NCI-H2227 (cell line): ENCODE data around the gene SERINC1.

ENCODE experiments used
- DNase-seq: peaks from one replicate; lab custom pipeline; 2025; ENCODE audit not compliant: unreplicated experiment; lab: John Stamatoyannopoulos, UW

The SERINC1 gene

GRCh38 chr6:122438975-122439374 lies 32.6 kb downstream of the SERINC1 start:
- no peak for DNase-seq

DNA sequence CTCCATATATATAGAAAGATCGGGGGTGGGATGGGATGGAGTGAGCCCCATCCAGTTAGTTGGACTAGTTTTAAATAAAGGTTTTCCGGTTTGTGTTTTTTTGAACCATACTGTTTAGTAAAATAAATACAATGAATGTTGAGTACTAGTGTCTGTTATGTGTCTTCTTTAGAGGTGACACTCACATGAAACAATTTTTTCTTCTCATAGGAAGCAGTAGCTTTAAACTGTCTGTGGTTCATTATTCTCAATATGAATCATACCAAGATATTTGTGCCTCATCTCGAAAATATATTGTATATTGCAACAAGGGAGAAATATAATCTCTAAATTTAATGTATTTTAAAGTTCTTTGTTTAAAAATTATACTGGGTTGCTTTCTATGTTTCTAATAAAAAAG lies 38.8 kb downstream of the SERINC1 start:
- DNase-seq = no peak

DNA sequence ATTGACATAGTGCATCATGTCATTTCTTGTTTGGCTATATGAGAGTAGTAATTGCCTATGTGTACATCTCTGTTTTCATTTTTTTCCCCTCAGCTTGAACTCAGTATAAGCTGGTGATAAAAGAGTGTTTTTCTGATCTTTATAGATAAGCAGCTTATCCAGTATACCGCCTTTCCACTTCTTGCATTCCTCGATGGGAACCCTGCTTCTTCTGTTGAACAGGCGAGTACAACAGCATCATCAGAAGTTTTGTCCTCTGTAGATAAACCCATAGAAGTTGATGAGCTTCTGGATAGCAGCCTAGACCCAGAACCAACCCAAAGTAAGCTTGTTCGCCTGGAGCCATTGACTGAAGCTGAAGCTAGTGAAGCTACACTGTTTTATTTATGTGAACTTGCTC lies 39.8 kb downstream of the SERINC1 start:
- DNase-seq = no peak

- DNase-seq = no peak
Observed at GRCh38 chr6:122429323-122429722, 42.3 kb downstream of the SERINC1 start.

GRCh38 chr6:122428781-122429180 lies 42.8 kb downstream of the SERINC1 start:
- DNase-seq = no peak

GRCh38 chr6:122426597-122426996 lies 45.0 kb downstream of the SERINC1 start:
- no peak for DNase-seq

GRCh38 chr6:122423734-122424133 lies 47.9 kb downstream of the SERINC1 start:
- DNase-seq = no peak

GRCh38 chr6:122422614-122423267 lies 48.9 kb downstream of the SERINC1 start:
- DNase-seq = no peak

- DNase-seq = no peak
Observed at GRCh38 chr6:122422003-122422402, 49.6 kb downstream of the SERINC1 start.

DNA sequence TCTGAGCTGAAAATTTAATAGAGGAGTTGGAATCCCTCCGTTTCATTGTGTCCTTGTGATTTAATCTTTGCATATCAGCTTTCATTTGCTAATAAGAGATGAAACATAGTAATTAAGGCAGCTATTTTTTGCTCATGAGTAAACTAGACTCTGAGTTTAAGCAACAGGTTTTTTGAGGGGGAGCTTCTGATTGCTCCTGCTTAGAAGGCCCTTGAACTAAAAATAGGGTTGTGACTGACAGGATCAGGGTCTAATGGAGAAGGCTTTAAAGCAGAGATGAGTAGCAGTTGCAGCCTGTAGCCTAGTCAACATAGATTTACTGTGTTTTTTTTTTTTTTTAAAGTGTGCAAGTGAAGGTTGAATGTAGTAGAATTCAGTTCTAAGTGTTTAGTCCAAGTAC lies 54.8 kb downstream of the SERINC1 start:
- no peak for DNase-seq

- no peak for DNase-seq
Observed at GRCh38 chr6:122412001-122412400, 59.6 kb downstream of the SERINC1 start.

DNA sequence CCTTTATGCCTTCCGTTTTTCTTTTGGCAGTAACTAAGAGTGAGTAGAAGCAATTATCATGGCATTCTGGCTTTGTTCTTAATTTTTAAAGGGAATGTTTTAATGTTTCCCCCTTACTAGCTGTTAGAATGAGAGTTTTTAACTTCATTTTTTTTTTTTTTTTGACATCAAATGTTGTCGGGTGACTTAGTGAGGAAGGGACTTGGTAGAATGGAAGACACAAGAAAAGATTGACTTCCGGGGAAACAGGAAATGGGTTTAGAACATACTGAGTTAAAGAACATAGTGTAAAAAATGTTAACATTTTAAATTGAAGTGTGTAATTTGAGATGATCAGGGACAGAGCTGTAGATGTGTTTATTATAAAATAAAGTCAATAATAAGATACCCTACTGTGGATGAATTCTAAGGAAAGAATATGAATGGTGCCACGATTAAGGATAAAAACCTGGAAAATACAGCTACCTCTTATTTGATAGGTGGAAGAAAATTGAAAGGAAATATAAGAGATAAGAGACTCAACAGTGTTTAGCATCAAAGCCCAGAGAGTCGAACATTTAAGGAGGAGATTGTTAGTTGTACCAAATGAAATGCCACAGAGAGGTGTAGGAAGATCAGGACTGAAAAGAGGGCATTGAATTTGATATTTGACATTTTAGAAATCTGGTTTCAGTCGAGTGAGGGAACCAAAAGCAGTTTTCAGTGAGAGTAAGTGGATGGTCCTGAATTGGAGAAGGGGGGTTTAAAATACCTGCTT lies 62.7 kb downstream of the SERINC1 start:
- DNase-seq = no peak

DNA sequence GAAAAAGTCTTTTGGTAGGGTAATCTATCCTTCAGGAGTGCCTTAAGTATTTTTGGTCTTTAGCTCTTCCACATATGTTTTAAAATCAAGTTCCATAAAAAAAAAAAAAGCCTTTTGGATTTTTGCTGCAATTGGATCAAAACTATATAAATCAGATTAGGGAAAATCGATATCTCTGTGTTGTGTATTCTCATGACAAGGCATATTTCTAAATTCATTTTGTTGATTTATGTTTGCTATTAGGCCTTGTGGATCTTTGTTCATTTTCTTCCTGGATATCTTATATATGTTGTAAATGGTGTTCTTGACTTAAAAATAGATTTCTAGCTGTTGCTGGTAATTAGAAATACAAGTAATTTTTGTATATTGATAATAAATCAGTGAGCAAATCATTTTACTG lies 63.4 kb downstream of the SERINC1 start:
- DNase-seq = no peak

DNA sequence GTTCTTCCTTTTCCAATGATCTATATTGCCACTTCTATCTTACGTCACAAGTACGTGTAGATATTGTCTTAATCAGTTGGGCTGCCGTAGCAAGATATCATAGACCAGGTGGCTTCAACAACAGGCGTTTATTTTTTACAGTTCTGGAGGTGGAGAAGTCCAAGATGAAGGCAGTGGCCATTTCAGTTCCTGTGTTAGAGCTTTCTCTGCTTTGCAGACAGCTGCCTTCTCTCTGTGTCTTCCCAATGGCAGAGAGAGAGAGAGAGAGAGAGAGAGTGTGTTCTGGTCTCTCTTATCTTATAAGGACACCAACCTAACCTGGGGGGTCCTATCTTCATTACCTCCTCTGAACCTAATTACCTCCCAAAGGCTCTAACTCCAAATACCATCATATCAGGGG lies 63.9 kb downstream of the SERINC1 start:
- DNase-seq = no peak

DNA sequence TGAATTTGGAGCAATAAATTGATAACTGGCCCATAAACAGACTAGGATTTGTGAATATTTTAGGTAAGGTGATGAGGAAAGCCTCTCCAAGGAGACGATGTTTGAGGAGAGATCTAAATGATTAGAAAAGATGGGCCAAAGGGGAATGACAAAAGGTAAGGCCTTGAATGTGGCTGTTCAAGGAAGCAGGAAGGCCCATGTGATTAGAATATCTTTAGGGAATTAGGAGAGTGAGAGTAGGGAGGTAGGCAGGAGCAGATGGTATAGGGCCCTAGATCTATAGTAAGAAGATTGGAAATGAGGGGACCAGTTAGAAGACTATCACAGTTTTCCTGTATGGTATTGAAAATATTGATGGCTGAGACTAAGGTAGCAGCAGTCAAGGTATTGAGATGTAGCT lies 65.4 kb downstream of the SERINC1 start:
- DNase-seq = no peak

- no peak for DNase-seq
Observed at GRCh38 chr6:122405417-122405816, 66.2 kb downstream of the SERINC1 start.

- DNase-seq = no peak
Observed at GRCh38 chr6:122404444-122404843, 67.2 kb downstream of the SERINC1 start.

DNA sequence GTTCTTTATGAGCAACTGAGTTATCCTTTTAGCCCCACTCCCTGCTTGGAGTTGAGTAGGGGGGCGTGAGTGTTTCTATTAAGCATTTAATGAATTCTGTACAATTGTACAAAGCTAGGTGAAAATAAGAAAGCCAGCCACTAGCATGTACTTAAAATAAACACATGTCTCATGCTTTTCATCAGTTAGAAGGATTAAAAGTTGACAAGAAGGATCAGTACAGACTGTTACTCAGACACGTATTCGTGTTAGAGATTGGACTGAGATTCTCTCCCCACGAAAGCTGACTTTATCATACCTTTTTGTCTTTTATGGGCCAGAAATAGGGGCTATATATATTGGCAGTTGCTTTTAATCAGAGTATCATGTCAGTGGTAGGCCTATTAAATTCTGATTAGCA lies 70.5 kb downstream of the SERINC1 start:
- no peak for DNase-seq

DNA sequence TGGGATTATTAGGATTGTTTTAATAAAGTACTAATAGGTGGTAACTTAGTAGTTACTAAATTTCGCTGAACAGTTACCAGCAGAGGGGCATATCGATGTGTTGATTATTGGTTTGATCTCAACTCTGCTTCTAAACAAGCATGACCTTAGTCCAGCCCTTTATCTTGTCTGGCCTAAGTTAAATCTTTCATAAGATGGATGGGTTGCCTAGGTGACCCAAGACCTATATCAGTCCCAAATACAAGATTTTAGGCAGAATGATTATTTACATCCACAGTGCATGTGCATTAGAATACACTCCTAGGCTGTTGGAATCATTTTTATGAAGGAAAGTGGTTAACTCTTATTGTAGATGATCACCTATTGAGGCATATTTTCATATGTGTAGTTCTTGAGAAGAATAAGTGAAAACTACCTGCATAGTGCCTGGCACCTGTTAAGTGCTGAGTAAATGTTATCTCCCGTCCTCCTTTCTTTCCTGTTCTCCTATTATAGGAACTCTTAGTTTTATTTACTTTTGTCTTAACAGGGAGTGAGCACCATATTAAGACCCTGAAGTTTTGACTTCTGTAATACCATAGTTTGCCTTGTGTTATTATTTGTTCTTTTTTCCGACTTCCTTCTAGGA lies 71.0 kb downstream of the SERINC1 start:
- no peak for DNase-seq

GRCh38 chr6:122400121-122400450 lies 71.5 kb downstream of the SERINC1 start:
- DNase-seq = no peak

DNA sequence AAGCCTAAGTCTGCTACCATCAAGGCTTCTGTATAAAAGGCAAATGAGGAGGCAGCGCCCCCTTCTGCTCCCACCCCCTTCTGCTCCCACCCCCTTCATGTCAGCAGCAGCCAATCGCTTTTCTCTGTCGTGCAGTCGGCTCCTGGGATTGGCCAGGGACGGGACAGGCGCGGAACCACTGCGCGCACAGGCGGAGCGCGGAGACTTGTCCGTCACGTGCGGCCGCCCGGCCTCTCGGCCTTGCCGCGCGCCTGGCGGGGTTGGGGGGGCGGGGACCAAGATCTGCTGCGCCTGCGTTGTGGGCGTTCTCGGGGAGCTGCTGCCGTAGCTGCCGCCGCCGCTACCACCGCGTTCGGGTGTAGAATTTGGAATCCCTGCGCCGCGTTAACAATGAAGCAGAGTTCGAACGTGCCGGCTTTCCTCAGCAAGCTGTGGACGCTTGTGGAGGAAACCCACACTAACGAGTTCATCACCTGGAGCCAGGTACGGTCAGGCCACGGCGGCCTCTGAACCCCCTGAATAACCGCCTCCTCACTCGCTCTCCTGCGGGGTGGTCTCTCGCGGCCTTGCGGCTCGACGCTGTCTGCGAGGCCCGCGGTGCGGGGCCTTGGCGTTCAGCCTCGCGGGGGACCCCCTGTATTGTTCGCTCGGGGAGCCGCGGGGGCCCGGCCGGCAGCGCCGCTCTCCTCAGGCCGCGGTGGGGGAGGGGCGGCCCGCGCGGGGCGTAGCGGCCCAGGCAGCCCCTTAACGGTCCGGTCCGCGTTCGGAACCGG lies 72.1 kb downstream of the SERINC1 start, which contains the start of gene HSF2:
Gene HSF2 (plus strand): TSS at position 305 of the 773 bp plus-strand sequence. CDS start 86 bp downstream, at position 391.
- peak; percentile 96 for DNase-seq

- DNase-seq = no peak
Observed at GRCh38 chr6:122399055-122399347, 72.6 kb downstream of the SERINC1 start.
